Tibial artery (tissue), 4 donors: ENCODE data around the gene IQCE.
"Not testable (repeated sequence)": the region's sequence is repeated elsewhere in the genome, so short reads cannot be mapped to it uniquely, and the experiment has no call there.

Experiments
- DNase-seq, 2 donors: peaks; one replicate each; pipeline ENCODE4 v3.0.0-alpha.2; 2019
- H3K27ac ChIP-seq, 2 donors: fragments of 200-600 bp; sonication (generic) in 1 of 2; 1 replicate in 1 of 2; 2 replicates in 1 of 2; pipeline ENCODE4 v1.5.1; 2018 to 2019; ENCODE audit warnings: mild to moderate bottlenecking in 1 of 2
- H3K27me3 ChIP-seq, 2 donors: fragments of 200-600 bp; sonication (generic) in 1 of 2; one replicate each; pipeline versions ENCODE4 v1.5.1 to v1.6.0; 2016 to 2019
- H3K36me3 ChIP-seq, 3 donors: fragments of 200-600 bp; sonication (generic) in 2 of 3; one replicate each; pipeline ENCODE4 v1.5.1; 2016 to 2019; ENCODE audit warnings: mild to moderate bottlenecking in 2 of 3
- H3K4me1 ChIP-seq, 4 donors: fragments of 200-600 bp; sonication (generic) in 2 of 4; 1 replicate in 3 of 4; 2 replicates in 1 of 4; pipeline ENCODE4 v1.5.1; 2016 to 2019
- H3K4me3 ChIP-seq, 2 donors: fragments of 200-600 bp; sonication (generic) in 1 of 2; 1 replicate in 1 of 2; 2 replicates in 1 of 2; pipeline ENCODE4 v1.5.1; 2018 to 2019; ENCODE audit warnings: mild to moderate bottlenecking in 2 of 2
- H3K9me3 ChIP-seq, 3 donors: fragments of 200-600 bp; sonication (generic) in 1 of 3; one replicate each; pipeline ENCODE4 v1.5.1; 2016 to 2019
- CTCF ChIP-seq, 2 experiments: fragments of 200-600 bp in 1 of 2; fragments of 450-650 bp in 1 of 2; IDR thresholded peaks; one replicate each; pipeline ENCODE4 v1.5.1; 2017 to 2019; ENCODE audit warnings: antibody characterized with exemption in 2 of 2, mild to moderate bottlenecking in 1 of 2, moderate library complexity in 1 of 2
- intact Hi-C: fragments of 100-400 bp; cut with DNase I; formaldehyde crosslinking; loops from one replicate; pipeline ENCODE4 v1.15.0; 2023; ENCODE audit warnings: low total_unique reads

The IQCE gene

GRCh38 chr7:2585446-2585845 is 26.7 kb downstream of the IQCE start:
- Histone ChIP-seq H3K36me3 (peaks cover 29 to 61% (median 45%) of the 10 kb centered on the region in 3 donors), H3K27ac (no peak overlapping the region), H3K27me3 (no peaks in the 10 kb centered on the region), H3K4me3 (no peak overlapping the region), H3K9me3 (no peaks in the 10 kb centered on the region), H3K4me1 (no peaks in the 10 kb centered on the region)
- TF ChIP-seq CTCF (IDR thresholded peaks at IDR 0.05) = no peak
- intact Hi-C loops = no loop called here
- DNase-seq = no peak

- H3K9me3 ChIP-seq = no peaks in the 10 kb centered on the region
- H3K4me1 ChIP-seq = no peaks in the 10 kb centered on the region
- intact Hi-C loops = no loop called here
- TF ChIP-seq CTCF (IDR thresholded peaks at IDR 0.05) = no peak
- no peak overlapping the region for H3K27ac ChIP-seq
- no peak for DNase-seq
- no peak overlapping the region for H3K4me3 ChIP-seq
- H3K36me3 ChIP-seq = peaks cover 29 to 70% (median 45%) of the 10 kb centered on the region in 3 donors
- H3K27me3 ChIP-seq = no peaks in the 10 kb centered on the region
These were observed 27.7 kb downstream of the IQCE start for GRCh38 chr7:2586326-2587020.

- Histone ChIP-seq H3K27ac (no peak overlapping the region), H3K4me1 (no peaks in the 10 kb centered on the region), H3K36me3 (peaks cover 29 to 75% (median 48%) of the 10 kb centered on the region in 3 donors), H3K27me3 (no peaks in the 10 kb centered on the region), H3K4me3 (no peak overlapping the region), H3K9me3 (no peaks in the 10 kb centered on the region)
- intact Hi-C loops = no loop called here
- no peak for DNase-seq
- no peak for TF ChIP-seq CTCF (IDR thresholded peaks at IDR 0.05)
These were observed 28.4 kb downstream of the IQCE start for GRCh38 chr7:2587134-2587533.

GRCh38 chr7:2587778-2588177 is 29.0 kb downstream of the IQCE start:
- intact Hi-C loops = no loop called here
- TF ChIP-seq CTCF (IDR thresholded peaks at IDR 0.05) = no peak
- Histone ChIP-seq H3K36me3 (peaks cover 34 to 77% (median 54%) of the 10 kb centered on the region in 3 donors), H3K4me3 (no peak overlapping the region), H3K4me1 (no peaks in the 10 kb centered on the region), H3K27ac (no peak overlapping the region), H3K9me3 (no peaks in the 10 kb centered on the region), H3K27me3 (no peaks in the 10 kb centered on the region)
- DNase-seq = no peak

- peaks cover 39 to 89% (median 65%) of the 10 kb centered on the region in 3 donors for H3K36me3 ChIP-seq
These were observed 30.6 kb downstream of the IQCE start for GRCh38 chr7:2589341-2589740.

GRCh38 chr7:2589941-2590340 is 31.2 kb downstream of the IQCE start:
- H3K27me3 ChIP-seq, DNase-seq, H3K4me1 ChIP-seq, intact Hi-C loops, H3K4me3 ChIP-seq, H3K9me3 ChIP-seq, H3K27ac ChIP-seq: not testable (repeated sequence)
- H3K36me3 ChIP-seq = peaks cover 38 to 89% (median 65%) of the 10 kb centered on the region in 3 donors

More at GRCh38 chr7:2589341-2589740, 30.6 kb downstream of the IQCE start:
- Histone ChIP-seq H3K9me3 (no peaks in the 10 kb centered on the region), H3K4me3 (no peak overlapping the region), H3K27me3 (no peaks in the 10 kb centered on the region), H3K4me1 (no peaks in the 10 kb centered on the region), H3K27ac (no peak overlapping the region)
- DNase-seq = no peak
- TF ChIP-seq CTCF (IDR thresholded peaks at IDR 0.05) = no peak
- intact Hi-C loops = no loop called here
